Testis (tissue), 2 donors: ENCODE data around the gene IGF1R.

Source experiments
- CTCF ChIP-seq, 3 experiments: fragments of 450-650 bp in 2 of 3; fragments of 200-600 bp in 1 of 3; sonication (generic) in 1 of 3; IDR thresholded peaks; one replicate each; pipeline ENCODE4 v1.5.1; 2016 to 2019; ENCODE audit warnings: antibody characterized with exemption in 3 of 3, mild to moderate bottlenecking in 2 of 3, moderate library complexity in 1 of 3
- POLR2A ChIP-seq: fragments of 450-650 bp; IDR thresholded peaks from one replicate; pipeline ENCODE4 v1.6.1; 2017; ENCODE audit warnings: antibody characterized with exemption, mild to moderate bottlenecking, moderate library complexity

- no peak for TF ChIP-seq CTCF (IDR thresholded peaks at IDR 0.05)
- no peak for TF ChIP-seq POLR2A
These were observed 71.7 kb downstream of the IGF1R start for GRCh38 chr15:98720031-98720430.
